IPS-18a (cell line): ENCODE measurements around the gene NF1.
"Not testable (repeated sequence)": the region's sequence is repeated elsewhere in the genome, so short reads cannot be mapped to it uniquely, and the experiment has no call there.

Experiments used
- H3K27ac ChIP-seq: one replicate; pipeline ENCODE4 v1.5.1; 2013; ENCODE audit warnings: low read length
- H3K27me3 ChIP-seq: one replicate; pipeline ENCODE4 v1.6.1; 2013; ENCODE audit warnings: mild to moderate bottlenecking, low read length; ENCODE audit not compliant: control insufficient read depth, insufficient read depth
- H3K36me3 ChIP-seq: one replicate; pipeline ENCODE4 v1.6.1; 2013; ENCODE audit warnings: low read depth, low read length; ENCODE audit not compliant: control insufficient read depth
- H3K4me1 ChIP-seq: one replicate; pipeline ENCODE4 v1.6.1; 2013; ENCODE audit warnings: low read depth, low read length; ENCODE audit not compliant: control insufficient read depth
- H3K4me3 ChIP-seq: one replicate; pipeline ENCODE4 v1.5.1; 2013; ENCODE audit warnings: low read length
- H3K9ac ChIP-seq: one replicate; pipeline ENCODE4 v1.6.1; 2013; ENCODE audit warnings: mild to moderate bottlenecking, low read length, moderate library complexity
- H3K9me3 ChIP-seq: one replicate; pipeline ENCODE4 v1.6.1; 2013; ENCODE audit warnings: low read depth, low read length; ENCODE audit not compliant: control insufficient read depth

NF1 gene

GRCh38 chr17:31089471-31089870 lies 5.3 kb upstream of the NF1 start:
- Histone ChIP-seq H3K9me3 (no peaks in the 10 kb centered on the region), H3K36me3 (no peaks in the 10 kb centered on the region), H3K27me3 (no peaks in the 10 kb centered on the region), H3K27ac (no peak overlapping the region), H3K9ac (no peak overlapping the region), H3K4me3 (no peak overlapping the region), H3K4me1 (peaks cover 5% of the 10 kb centered on the region)

DNA sequence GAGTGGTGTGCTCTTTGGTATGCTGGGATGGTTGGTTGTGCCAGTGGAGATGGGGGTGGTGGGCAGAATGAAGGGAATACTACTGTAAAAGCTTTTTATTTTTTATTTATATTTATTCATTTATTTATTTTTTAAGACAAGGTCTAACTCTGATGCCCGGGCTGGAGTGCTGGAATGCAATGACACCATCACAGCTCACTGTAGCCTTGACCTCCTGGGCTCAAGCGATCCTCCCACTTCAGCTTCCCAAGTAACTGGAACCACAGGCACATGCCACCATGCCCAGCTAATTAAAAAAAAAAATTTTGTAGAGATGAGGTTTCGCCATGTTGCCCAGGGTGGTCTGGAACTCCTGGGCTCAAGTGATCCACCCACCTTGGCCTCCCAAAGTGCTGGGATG lies 4.1 kb upstream of the NF1 start:
- H3K27ac ChIP-seq, H3K36me3 ChIP-seq, H3K9me3 ChIP-seq: not testable (repeated sequence)

GRCh38 chr17:31092475-31093064 lies 2.2 kb upstream of the NF1 start:
- Histone ChIP-seq H3K36me3 (no peaks in the 10 kb centered on the region), H3K9me3 (no peaks in the 10 kb centered on the region), H3K9ac (no peak overlapping the region), H3K4me1 (peaks cover 12% of the 10 kb centered on the region), H3K27me3 (no peaks in the 10 kb centered on the region), H3K4me3 (no peak overlapping the region), H3K27ac (no peak overlapping the region)

More for the DNA sequence above, 4.1 kb upstream of the NF1 start:
- H3K4me1 ChIP-seq, H3K27me3 ChIP-seq, H3K9ac ChIP-seq, H3K4me3 ChIP-seq: not testable (repeated sequence)

DNA sequence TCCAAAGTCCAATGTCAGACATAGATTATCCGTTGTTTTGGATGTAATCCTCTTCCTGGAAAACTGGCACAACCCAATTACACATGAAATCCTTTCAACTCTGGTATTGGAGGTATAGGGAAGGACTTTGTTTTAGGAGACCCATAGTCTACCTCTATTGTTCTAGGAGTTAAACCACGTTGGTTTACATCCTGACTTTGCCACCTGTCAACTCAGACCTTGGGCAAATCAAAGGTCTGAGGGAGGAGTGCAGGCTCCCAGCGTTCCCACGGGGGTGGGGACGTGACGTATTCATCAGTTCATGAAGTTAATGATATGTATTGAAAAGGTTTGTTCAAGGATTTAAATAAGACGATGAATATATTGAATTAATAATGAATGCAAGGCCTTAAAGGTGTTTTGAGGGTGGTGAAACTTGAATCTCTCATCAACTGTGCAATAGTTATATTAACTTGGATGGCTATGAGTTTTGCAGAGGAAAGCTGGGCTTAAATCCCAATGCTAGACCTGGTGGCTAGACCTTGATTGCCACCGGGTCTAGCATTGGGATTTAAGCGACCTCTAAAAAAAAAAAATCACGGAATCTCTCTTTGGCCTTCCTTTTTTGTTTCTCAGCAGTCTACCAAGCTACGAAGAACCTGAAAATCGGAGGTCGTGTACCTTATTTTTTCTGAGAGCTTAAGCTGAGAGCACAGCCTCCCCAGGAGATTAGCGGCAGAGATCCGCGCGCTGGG lies 744 bp upstream of the NF1 start:
- H3K4me3 ChIP-seq: peak overlapping the region; percentile 95
- no peaks in the 10 kb centered on the region for H3K27me3 ChIP-seq
- no peaks in the 10 kb centered on the region for H3K36me3 ChIP-seq
- peak overlapping the region; percentile 64 for H3K9ac ChIP-seq
- no peaks in the 10 kb centered on the region for H3K9me3 ChIP-seq
- H3K27ac ChIP-seq: peak overlapping the region; percentile 18
- peaks cover 12% of the 10 kb centered on the region for H3K4me1 ChIP-seq

- peak overlapping the region; percentile 84 for H3K27ac ChIP-seq
- no peaks in the 10 kb centered on the region for H3K36me3 ChIP-seq
- H3K4me1 ChIP-seq: peaks cover 12% of the 10 kb centered on the region
- peak overlapping the region; percentile 63 for H3K9ac ChIP-seq
- H3K4me3 ChIP-seq: peak overlapping the region; percentile 95
- H3K9me3 ChIP-seq: no peaks in the 10 kb centered on the region
- no peaks in the 10 kb centered on the region for H3K27me3 ChIP-seq
Observed at GRCh38 chr17:31095236-31096105, 694 bp downstream of the NF1 start.

DNA sequence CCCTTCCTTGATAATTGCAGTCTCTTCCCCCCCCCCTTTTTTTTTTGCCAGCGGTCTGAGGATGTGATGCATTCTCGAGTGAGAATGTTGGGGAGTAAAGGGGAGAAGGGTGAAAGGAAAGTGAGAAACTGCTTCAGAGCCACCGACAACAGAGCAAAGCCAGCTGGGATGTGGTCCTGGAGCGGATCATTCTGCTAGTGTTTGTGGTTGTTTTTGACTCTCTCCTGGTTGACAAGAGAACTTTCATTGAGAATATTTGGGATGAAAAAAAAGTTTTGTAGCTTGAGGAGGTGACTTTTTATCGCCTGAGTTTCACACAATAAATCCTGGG lies 1.3 kb downstream of the NF1 start:
- Histone ChIP-seq H3K9ac (peak overlapping the region; percentile 63), H3K9me3 (no peaks in the 10 kb centered on the region), H3K4me3 (peak overlapping the region; percentile 95), H3K27ac (peak overlapping the region; percentile 84), H3K4me1 (peaks cover 16% of the 10 kb centered on the region), H3K27me3 (no peaks in the 10 kb centered on the region), H3K36me3 (no peaks in the 10 kb centered on the region)

GRCh38 chr17:31099016-31099415 lies 4.2 kb downstream of the NF1 start:
- peaks cover 19% of the 10 kb centered on the region for H3K4me1 ChIP-seq
- no peaks in the 10 kb centered on the region for H3K27me3 ChIP-seq
- H3K36me3 ChIP-seq: no peaks in the 10 kb centered on the region
- no peaks in the 10 kb centered on the region for H3K9me3 ChIP-seq
- H3K27ac ChIP-seq: no peak overlapping the region
- no peak overlapping the region for H3K9ac ChIP-seq
- no peak overlapping the region for H3K4me3 ChIP-seq

DNA sequence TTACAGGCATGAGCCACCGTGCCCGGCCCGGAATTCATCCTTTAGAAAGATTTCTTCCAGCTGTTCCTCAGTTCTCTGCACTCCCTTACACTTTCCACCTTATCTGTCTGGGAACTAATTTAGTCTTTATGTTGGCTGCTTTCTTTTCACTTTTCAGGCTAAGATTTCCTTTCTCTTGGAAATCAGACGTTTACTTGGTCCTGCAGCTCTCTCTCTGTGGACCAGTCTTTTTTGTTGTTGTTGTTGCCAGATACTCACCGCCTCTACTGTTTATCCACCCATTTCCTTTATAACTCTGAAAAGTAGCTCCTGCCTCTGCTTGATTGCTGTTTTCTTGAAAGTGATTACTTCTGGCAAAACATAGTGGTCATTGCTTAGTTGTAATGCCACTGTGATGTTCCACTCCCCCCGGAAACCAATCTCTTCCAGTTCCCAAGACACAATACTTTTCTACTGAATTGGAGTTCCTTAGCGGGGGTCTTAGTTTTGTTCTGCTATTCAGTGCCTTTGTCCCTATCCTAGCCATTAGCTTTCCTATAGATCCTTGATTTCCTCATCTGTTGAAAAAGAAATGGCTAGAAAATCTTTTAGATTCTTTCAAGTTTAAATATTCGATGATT lies 6.2 kb downstream of the NF1 start:
- Histone ChIP-seq H3K9ac (no peak overlapping the region), H3K4me1 (peaks cover 17% of the 10 kb centered on the region), H3K9me3 (no peaks in the 10 kb centered on the region), H3K36me3 (no peaks in the 10 kb centered on the region), H3K27me3 (no peaks in the 10 kb centered on the region), H3K27ac (no peak overlapping the region), H3K4me3 (no peak overlapping the region)

GRCh38 chr17:31101943-31102342 lies 7.2 kb downstream of the NF1 start:
- Histone ChIP-seq H3K27ac (no peak overlapping the region), H3K36me3 (no peaks in the 10 kb centered on the region), H3K9ac (no peak overlapping the region), H3K27me3 (no peaks in the 10 kb centered on the region), H3K4me3 (no peak overlapping the region), H3K4me1 (peaks cover 10% of the 10 kb centered on the region), H3K9me3 (no peaks in the 10 kb centered on the region)

DNA sequence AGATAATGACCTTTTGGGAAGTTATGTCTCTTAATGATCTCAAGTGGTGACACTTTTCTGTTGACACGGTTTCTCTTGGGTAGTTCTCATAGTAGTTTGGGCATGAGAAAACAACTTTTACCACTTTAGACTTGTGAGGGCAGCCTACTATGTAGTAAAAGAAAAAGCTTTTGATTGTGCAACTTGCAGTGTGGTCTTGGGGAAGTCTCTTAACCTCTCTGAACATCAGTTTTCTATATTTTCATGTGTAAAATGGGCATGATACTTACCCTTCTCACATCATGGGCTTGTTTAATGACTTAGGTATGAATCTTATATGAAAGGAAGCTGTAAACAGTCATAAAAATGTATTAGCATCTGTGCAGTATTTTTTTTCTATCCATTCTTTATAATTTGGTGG lies 11.2 kb downstream of the NF1 start:
- H3K27ac ChIP-seq: no peak overlapping the region
- H3K4me3 ChIP-seq: no peak overlapping the region
- peaks cover 17% of the 10 kb centered on the region for H3K4me1 ChIP-seq
- no peaks in the 10 kb centered on the region for H3K9me3 ChIP-seq
- H3K9ac ChIP-seq: no peak overlapping the region
- no peaks in the 10 kb centered on the region for H3K27me3 ChIP-seq
- no peaks in the 10 kb centered on the region for H3K36me3 ChIP-seq

DNA sequence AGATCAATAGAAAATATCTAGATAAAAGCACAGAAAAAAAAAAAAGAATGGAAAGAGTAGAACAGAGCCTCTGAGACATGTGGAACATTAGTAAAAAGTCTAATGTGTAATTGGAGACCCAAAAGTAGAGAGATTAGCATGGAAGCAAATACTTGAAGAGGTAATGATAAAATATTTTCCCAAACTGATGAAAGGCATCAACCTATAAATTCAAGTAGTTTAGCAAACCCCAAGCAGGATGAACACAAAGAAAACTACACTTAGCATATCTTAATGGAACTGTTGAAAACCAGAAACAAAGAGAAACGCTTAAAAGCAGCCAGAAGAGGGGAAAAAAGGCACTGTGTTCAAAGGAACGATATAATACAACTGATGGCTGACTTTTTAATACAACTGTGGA lies 16.4 kb downstream of the NF1 start:
- H3K27me3 ChIP-seq: no peaks in the 10 kb centered on the region
- H3K4me1 ChIP-seq: peaks cover 22% of the 10 kb centered on the region
- H3K36me3 ChIP-seq: no peaks in the 10 kb centered on the region
- H3K27ac ChIP-seq: no peak overlapping the region
- no peak overlapping the region for H3K9ac ChIP-seq
- no peaks in the 10 kb centered on the region for H3K9me3 ChIP-seq
- no peak overlapping the region for H3K4me3 ChIP-seq
